Epidermal melanocyte (primary cell): Measurements from ENCODE around the gene TMEM271.

Experiments
- DNase-seq: peaks from one replicate; pipeline ENCODE4 v3.0.0; 2011; ENCODE audit warnings: low spot score; ENCODE audit not compliant: insufficient read length

The TMEM271 gene

GRCh38 chr4:576245-576821, at the start of gene TMEM271:
TMEM271 (minus strand) TSS chr4:576295; CDS start chr4:576062, 233 bp downstream.
- no peak for DNase-seq

- DNase-seq: no peak
These were observed 49.6 kb upstream of the TMEM271 start for GRCh38 chr4:625631-626161.

- no peak for DNase-seq
These were observed 48.9 kb upstream of the TMEM271 start, which contains the start of gene PDE6B for GRCh38 chr4:624705-625590. PDE6B (plus strand) TSS chr4:625573; CDS start chr4:625627, 54 bp downstream.

- DNase-seq: no peak
These were observed 47.9 kb upstream of the TMEM271 start for GRCh38 chr4:623914-624566.

- DNase-seq: no peak
These were observed 47.2 kb upstream of the TMEM271 start for GRCh38 chr4:622996-623913.

GRCh38 chr4:622071-622995, 46.2 kb upstream of the TMEM271 start:
- DNase-seq: no peak

- no peak for DNase-seq
These were observed 45.4 kb upstream of the TMEM271 start for GRCh38 chr4:621296-622070.

GRCh38 chr4:620851-621261, 44.8 kb upstream of the TMEM271 start:
- DNase-seq: no peak

GRCh38 chr4:620201-620600, 44.1 kb upstream of the TMEM271 start:
- no peak for DNase-seq

GRCh38 chr4:617644-618641, 41.8 kb upstream of the TMEM271 start:
- DNase-seq: no peak

- no peak for DNase-seq
These were observed 41.0 kb upstream of the TMEM271 start for GRCh38 chr4:616911-617643.

GRCh38 chr4:616091-616490, 40.0 kb upstream of the TMEM271 start:
- no peak for DNase-seq

GRCh38 chr4:613126-613525, 37.0 kb upstream of the TMEM271 start:
- no peak for DNase-seq

GRCh38 chr4:612749-613125, 36.6 kb upstream of the TMEM271 start:
- DNase-seq: no peak

- no peak for DNase-seq
These were observed 36.1 kb upstream of the TMEM271 start for GRCh38 chr4:612052-612748.

- DNase-seq: no peak
These were observed 34.5 kb upstream of the TMEM271 start for GRCh38 chr4:610411-611261.
